AG04450 (cell line): Measurements from ENCODE around the gene TNFSF8. TPM values are rescaled to one million over a fixed set of nuclear protein-coding genes. Genes with fewer than 3 reads are reported as not detected.

Experiments
- CTCF ChIA-PET: fragments of 300-600, 350-600 bp; formaldehyde crosslinking; extraction: SDS; loops from one replicate; lab custom pipeline; 2022; ENCODE audit warnings: antibody characterized with exemption, inconsistent platforms; lab: Charles Lee
- POLR2A ChIA-PET: fragments of 350-600 bp; formaldehyde crosslinking; extraction: SDS; loops from one replicate; lab custom pipeline; 2021; ENCODE audit warnings: antibody characterized with exemption, inconsistent platforms; lab: Yijun Ruan, JAX
- DNase-seq: peaks from one replicate; pipeline ENCODE4 v3.0.0-alpha.2; 2011; ENCODE audit warnings: low read depth, low spot score
- H3K27ac ChIP-seq: one replicate; pipeline ENCODE4 v1.5.1; 2012; ENCODE audit warnings: low read depth, low read length, control low read depth
- H3K27me3 ChIP-seq: one replicate; pipeline ENCODE4 v1.6.0; 2012; ENCODE audit warnings: low read length; ENCODE audit not compliant: control insufficient read depth, insufficient read depth
- H3K4me3 ChIP-seq: 2 replicates; pipeline ENCODE4 v1.5.1; 2011; ENCODE audit warnings: mild to moderate bottlenecking, low read depth, low read length, control low read depth
- H3K9me3 ChIP-seq: 2 replicates; pipeline ENCODE4 v1.5.1; 2012; ENCODE audit warnings: low read length; ENCODE audit not compliant: control insufficient read depth, insufficient read depth
- CTCF ChIP-seq: IDR thresholded peaks from 2 replicates; pipeline ENCODE4 v1.5.1; 2011; ENCODE audit warnings: low read depth, low read length, control low read depth, inconsistent platforms
- polyA plus RNA-seq: library from polyadenylated mRNA; depleted of rRNA; stranded (reverse); fragments of >200 nt; gene quantifications from 2 replicates; pipeline ENCODE4 v1.2.3, GENCODE V29; 2011; rRNA removed

TNFSF8 gene
- polyA plus RNA-seq, 1 experiment: not detected

GRCh38 chr9:114852050-114852594, 78.3 kb downstream of the TNFSF8 start:
- no peak overlapping the region for H3K4me3 ChIP-seq
- H3K9me3 ChIP-seq: no peaks in the 10 kb centered on the region
- no peak for TF ChIP-seq CTCF
- H3K27ac ChIP-seq: no peak overlapping the region
- DNase-seq: peak; percentile 30
- no peaks in the 10 kb centered on the region for H3K27me3 ChIP-seq
- POLR2A ChIA-PET: interaction anchor here (0.7 to 1.2 kb wide), 3 partner anchors 48 to 597 kb away, joined by 3 to 5 read pairs (median 5); no protein-coding TSS in a partner anchor
- CTCF ChIA-PET: interaction anchor here (1.0 kb wide), 1 partner anchor 55 kb away, joined by 3 read pairs; no protein-coding TSS in a partner anchor

- no peaks in the 10 kb centered on the region for H3K9me3 ChIP-seq
- no peaks in the 10 kb centered on the region for H3K27me3 ChIP-seq
- TF ChIP-seq CTCF: no peak
- no peak for DNase-seq
- H3K4me3 ChIP-seq: no peak overlapping the region
- H3K27ac ChIP-seq: no peak overlapping the region
- ChIA-PET POLR2A (interaction anchor here (0.9 kb wide), 1 partner anchor 50 kb away, joined by 3 read pairs; no protein-coding TSS in a partner anchor), CTCF (no interaction called here)
These were observed 79.1 kb downstream of the TNFSF8 start for GRCh38 chr9:114851306-114851705.

Other genes with a start within 250 kb of the TNFSF8 start
- gene TEX48, start 248.4 kb downstream of the TNFSF8 start, polyA plus RNA-seq: not detected in 2 replicates
- 2.6 and 2.8 TPM in 2 replicates for gene TNFSF15, start 124.6 kb downstream of the TNFSF8 start, polyA plus RNA-seq
- gene TNC, start 187.6 kb upstream of the TNFSF8 start, polyA plus RNA-seq: 265 and 319 TPM in 2 replicates